Measurements from ENCODE around the gene HOMEZ. TPM values are rescaled to one million over a fixed set of nuclear protein-coding genes. Genes with fewer than 3 reads are reported as not detected.

Gene HOMEZ
- total and polyA plus RNA-seq, 2 donors (not counting 3 experiments of a cell fraction or from before 2014, with no cell fraction given): 11.3 to 16.8 TPM

GRCh38 chr14:23299986-23300686, 14.2 kb upstream of the HOMEZ start:
- intact Hi-C loops (cut with micrococcal nuclease): loop anchor here (1.0 kb wide), 1 partner anchor 113 kb away; no protein-coding TSS in a partner anchor
- TF ChIP-seq MAX (IDR thresholded peaks at IDR 0.05; ENCODE audit: insufficient read depth, insufficient read length) (no peak), EZH2 (IDR thresholded peaks at IDR 0.05; ENCODE audit: borderline replicate concordance, low read depth, low read length, severe bottlenecking) (no peak), FOS (IDR thresholded peaks at IDR 0.05; ENCODE audit: borderline replicate concordance, insufficient read depth, low read length) (no peak), POLR2AphosphoS5 (IDR thresholded peaks at IDR 0.05; ENCODE audit: insufficient read depth, low read depth, low read length) (no peak), POLR2A (IDR thresholded peaks at IDR 0.05; ENCODE audit: low read depth, low read length) (no peak), GATA2 (IDR thresholded peaks at IDR 0.05; ENCODE audit: insufficient read depth, insufficient read length, low read depth, low read length) (no peak), MYC (IDR thresholded peaks at IDR 0.05; ENCODE audit: low read depth, low read length) (no peak), JUN (IDR thresholded peaks at IDR 0.05; ENCODE audit: borderline replicate concordance, insufficient read depth, insufficient read length, low read depth) (no peak)
- TF ChIP-seq, protein P1, sequence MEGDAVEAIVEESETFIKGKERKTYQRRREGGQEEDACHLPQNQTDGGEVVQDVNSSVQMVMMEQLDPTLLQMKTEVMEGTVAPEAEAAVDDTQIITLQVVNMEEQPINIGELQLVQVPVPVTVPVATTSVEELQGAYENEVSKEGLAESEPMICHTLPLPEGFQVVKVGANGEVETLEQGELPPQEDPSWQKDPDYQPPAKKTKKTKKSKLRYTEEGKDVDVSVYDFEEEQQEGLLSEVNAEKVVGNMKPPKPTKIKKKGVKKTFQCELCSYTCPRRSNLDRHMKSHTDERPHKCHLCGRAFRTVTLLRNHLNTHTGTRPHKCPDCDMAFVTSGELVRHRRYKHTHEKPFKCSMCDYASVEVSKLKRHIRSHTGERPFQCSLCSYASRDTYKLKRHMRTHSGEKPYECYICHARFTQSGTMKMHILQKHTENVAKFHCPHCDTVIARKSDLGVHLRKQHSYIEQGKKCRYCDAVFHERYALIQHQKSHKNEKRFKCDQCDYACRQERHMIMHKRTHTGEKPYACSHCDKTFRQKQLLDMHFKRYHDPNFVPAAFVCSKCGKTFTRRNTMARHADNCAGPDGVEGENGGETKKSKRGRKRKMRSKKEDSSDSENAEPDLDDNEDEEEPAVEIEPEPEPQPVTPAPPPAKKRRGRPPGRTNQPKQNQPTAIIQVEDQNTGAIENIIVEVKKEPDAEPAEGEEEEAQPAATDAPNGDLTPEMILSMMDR (IDR thresholded peaks at IDR 0.05; ENCODE audit: extremely low read depth in 1 of 2, insufficient read depth in 1 of 2, low read depth in 1 of 2, low read length in 2 of 2): no peak
- H4K20me1 ChIP-seq (replicated peaks; ENCODE audit: control insufficient read depth, extremely low read depth, insufficient read depth, low read length): no peaks in the 10 kb centered on the region
- dilution Hi-C loops (cut with MboI; ENCODE audit: extremely low pct_ligation_motif_present, low sequenced_read_pairs): no loop called here
- H3K4me3 ChIP-seq (replicated peaks in 1 of 3; ENCODE audit: insufficient read depth in 1 of 3, low read depth in 1 of 3, low read length in 3 of 3): peak overlapping the region; percentile 16 to 79 (median 76)
- peak overlapping the region; percentile 90 for H3K4me2 ChIP-seq (ENCODE audit: insufficient read depth, low read length)
- H3K79me2 ChIP-seq (ENCODE audit: control insufficient read depth, insufficient read depth, low read length): no peaks in the 10 kb centered on the region
- no TSS peak for BruUV-seq (replicated peaks)
- H2AFZ ChIP-seq (ENCODE audit: low read depth, low read length): no peak overlapping the region
- POLR2A ChIA-PET: no interaction called here
- H3K36me3 ChIP-seq (ENCODE audit: control insufficient read depth in 2 of 2, extremely low read depth in 1 of 2, insufficient read depth in 2 of 2, low read length in 2 of 2): no peaks in the 10 kb centered on the region
- peaks cover 11% of the 10 kb centered on the region for H3K4me1 ChIP-seq (ENCODE audit: control insufficient read depth, extremely low read depth, insufficient read depth, low read length)
- no peaks in the 10 kb centered on the region for H3K9me3 ChIP-seq (replicated peaks; ENCODE audit: control insufficient read depth, insufficient read depth, low read length)
- peak overlapping the region; percentile 92 for H3K9ac ChIP-seq (replicated peaks; ENCODE audit: extremely low read depth, insufficient read depth, low read length)
- peak overlapping the region; percentile 75 for H3K27ac ChIP-seq (ENCODE audit: insufficient read depth, low read depth, low read length)
- CTCF ChIA-PET: interaction anchor here (0.6 to 4.0 kb wide), 12 partner anchors 12 to 231 kb away, joined by 3 to 53 read pairs (median 4); partner anchors contain the start of genes ACIN1, C14orf119, HOMEZ and PABPN1
- H3K27me3 ChIP-seq (ENCODE audit: control insufficient read depth in 2 of 2, insufficient read depth in 2 of 2, low read length in 2 of 2): no peaks in the 10 kb centered on the region
- DNase-seq (ENCODE audit: low read depth, low spot score) (no peak), FAIRE-seq (no peak)
- H3K9me1 ChIP-seq (replicated peaks; ENCODE audit: control insufficient read depth, extremely low read depth, insufficient read depth, low read length): no peaks in the 10 kb centered on the region

All from endothelial cell of umbilical vein (primary cell).